ELR (cell line): ENCODE measurements around the gene NPPA.

Experiments used
- DNase-seq: peaks from one replicate; pipeline ENCODE4 v3.0.0-alpha.2; 2015; ENCODE audit warnings: low read depth

The NPPA gene

GRCh38 chr1:11874258-11874562, 26.6 kb upstream of the NPPA start:
- DNase-seq, result no peak

- no peak for DNase-seq
Measured at GRCh38 chr1:11873395-11874257, 26.0 kb upstream of the NPPA start.

- DNase-seq, result no peak
Measured at GRCh38 chr1:11872545-11872944, 25.0 kb upstream of the NPPA start.

DNA sequence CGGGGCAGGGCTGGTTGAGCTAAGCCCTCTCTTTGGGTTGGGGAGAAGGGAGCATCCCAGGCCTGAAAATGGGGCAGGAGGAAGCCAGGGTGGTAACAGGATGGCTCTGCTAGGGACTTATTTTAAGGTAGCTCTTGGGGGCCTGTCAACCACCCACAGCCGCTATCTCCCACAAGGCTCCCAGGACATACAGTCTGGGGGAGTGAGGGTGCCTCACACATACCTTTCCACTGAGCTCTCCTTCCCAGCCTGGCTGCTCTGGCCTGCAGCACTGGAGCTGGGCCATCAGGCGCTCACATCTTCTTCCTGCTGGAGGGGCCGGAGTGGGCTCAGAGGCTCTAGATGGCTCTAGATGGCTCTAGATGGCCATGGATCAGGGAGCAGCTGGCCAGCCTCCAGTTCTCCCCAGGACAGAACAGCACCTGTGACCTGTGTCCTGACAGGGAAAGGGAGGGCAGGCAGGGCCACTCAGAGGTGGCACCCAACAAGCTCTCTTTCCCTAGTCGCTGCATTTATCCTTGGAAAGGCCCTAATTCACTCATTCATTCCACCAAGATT, 22.1 kb upstream of the NPPA start:
- DNase-seq, result no peak

DNA sequence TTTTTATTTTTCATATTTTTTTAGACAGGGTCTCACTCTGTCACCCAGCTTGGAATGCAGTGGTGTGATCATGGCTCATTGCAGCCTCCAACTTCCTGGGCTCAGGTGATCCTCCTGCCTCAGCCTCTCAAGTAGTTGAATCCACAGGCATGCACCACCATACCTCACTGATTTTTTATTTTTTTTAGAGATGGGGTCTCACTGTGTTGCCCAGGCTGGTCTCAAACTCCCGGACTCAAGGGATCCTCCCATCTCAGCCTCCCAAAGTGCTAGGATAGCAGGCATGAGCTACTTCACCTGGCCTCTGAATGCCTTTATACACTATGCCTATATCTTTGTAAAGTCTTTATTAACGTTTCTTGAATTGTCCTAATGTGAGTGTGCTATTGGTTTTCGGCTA, 21.5 kb upstream of the NPPA start:
- no peak for DNase-seq

DNA sequence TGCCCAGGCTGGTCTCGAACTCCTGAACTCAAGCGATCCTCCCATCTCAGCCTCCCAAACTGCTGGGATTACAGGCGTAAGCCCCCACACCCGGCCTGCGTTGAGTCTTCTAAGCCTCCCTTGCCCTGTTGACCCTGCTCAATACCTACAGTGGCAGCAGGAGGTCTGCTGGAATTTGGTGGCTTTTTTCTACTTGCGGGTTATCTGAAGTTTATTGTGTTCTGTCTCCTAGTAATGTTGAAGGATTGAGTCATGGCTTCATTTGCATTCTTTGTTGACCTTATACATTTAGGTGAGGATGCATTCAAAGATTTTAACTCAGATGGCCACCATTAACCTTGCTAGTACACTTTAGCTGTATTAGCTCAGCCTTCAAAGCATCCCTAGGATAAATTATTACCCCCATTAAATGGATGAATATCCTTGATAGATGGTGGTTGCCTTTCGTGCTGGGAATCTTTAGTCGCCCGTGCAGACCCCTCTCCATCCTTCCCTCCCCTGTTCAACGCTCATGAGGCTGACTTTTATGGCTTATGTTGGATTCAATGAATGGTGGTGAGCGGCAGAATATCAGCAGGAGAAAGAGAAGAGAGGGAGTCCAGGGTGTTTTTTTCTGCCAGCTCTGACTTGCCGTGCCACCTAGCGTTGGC, 20.9 kb upstream of the NPPA start:
- DNase-seq, result no peak

DNA sequence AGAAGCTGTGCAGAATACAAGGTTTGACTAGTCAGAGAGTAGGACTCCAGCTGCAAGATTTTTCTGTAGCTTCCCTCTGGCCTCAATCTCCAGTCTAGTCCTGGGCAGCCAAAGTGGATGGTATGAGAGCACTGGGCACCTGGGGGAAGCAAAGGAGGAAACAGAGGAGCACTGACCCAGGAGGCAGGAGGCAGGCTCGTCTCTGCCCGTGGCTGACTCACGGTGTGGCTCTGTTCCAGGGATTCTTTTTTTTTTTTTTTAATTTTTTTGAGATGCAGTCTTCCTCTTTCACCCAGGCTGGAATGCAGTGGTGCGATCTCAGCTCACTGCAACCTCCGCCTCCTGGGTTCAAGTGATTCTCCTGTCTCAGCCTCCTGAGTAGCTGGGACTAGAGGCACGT, 15.3 kb upstream of the NPPA start:
- DNase-seq, result peak; percentile 29

DNA sequence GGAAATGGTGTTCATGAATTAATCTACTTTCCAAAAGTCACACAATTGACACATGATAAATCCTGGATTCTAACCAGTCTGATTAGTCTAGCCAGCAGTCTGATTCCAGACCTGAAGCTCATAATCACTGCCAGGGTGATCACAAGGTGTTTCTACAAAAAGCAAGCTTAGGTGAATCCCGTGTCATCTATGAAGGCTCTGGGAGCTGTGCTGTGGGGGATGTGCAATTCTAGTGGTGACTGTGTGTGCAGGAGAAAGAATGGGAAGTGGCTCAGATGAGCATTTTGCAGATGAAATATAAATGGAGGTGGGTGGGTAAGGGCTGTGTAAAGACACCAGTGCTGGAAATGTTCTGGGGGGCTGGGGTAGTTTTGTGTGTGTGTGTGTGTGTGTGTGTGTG, 13.0 kb upstream of the NPPA start:
- DNase-seq, result no peak

DNA sequence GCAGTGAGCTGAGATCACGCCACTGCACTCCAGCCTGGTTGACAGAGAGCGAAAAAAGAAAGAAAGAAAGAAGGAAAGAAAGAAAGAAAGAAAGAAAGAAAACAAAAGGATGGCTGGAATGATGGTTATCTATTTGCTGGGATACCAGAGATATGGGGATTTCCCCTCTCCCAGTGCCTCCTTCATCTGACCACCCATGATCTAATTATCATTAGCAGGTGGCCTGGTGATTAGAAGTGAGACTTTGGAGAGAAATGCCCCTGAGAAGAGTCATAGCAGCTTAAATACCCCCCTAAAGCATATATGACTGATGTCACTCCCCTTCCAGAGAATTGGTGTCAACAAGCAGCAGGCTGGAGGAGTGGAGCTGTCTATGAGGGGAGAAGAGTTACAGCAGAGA, 12.5 kb upstream of the NPPA start:
- no peak for DNase-seq

DNA sequence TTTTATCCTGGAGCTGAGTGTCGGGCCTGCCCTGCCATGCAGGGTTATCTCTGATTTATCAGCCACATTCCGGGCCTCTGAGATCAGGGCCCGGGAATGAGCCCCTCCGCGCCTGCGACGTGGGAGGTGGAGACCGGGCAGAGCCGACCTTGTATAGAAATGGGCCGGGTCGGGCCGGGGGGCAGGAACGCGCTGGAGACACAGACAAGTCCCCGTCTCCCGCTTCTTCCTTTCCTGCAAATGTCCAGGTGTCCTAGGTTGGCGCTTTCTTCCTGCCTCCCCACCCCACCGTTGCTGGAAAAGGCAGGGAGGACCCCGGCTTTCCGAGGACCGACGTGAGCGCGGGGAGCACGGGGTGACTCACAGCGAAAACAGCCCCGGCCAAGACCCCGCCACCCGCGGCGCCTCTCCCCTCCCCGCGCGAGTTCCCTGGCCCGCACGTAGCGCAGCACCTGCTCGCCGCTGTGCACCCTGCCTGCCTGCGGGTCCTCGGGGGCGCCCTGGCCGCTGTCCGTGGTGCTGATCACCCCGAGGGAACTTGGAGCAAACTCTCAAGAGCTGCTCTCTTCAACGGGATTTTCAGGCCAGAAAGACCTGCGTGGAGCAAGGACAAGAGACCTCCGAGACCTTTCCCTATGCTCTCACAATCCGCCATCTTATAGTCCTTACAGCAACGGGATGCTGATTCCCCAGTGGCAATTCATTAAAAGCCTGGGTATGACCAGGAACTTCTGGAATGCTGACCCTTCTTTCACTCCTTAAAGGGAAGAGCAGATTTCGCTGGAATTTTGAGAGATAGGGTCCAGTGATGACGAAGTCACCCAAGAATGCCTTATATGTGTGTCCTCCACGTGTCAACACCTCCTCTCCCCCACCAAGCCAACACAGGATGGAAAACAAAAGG, 11.6 kb upstream of the NPPA start:
- DNase-seq, result peak; percentile 61

- no peak for DNase-seq
Measured at GRCh38 chr1:11858613-11858967, 11.0 kb upstream of the NPPA start, which contains the start of gene NPPB. TSS of gene NPPB (minus strand) at chr1:11858945. CDS start at chr1:11858833, 112 bp downstream.

DNA sequence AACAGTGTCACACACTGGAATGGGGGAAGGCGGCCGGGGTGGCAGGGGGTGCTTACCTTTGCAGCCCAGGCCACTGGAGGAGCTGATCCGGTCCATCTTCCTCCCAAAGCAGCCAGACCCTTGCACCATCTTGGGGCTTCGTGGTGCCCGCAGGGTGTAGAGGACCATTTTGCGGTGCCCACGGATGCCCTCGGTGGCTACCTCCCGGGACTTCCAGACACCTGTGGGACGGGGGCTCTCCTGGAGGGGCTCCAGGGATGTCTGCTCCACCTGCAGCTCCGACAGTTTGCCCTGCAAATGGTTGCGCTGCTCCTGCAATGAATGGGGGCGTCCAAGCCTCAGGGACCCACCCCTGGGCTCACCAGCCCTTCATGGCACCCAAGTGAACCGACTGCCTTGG, 10.6 kb upstream of the NPPA start:
- no peak for DNase-seq

DNA sequence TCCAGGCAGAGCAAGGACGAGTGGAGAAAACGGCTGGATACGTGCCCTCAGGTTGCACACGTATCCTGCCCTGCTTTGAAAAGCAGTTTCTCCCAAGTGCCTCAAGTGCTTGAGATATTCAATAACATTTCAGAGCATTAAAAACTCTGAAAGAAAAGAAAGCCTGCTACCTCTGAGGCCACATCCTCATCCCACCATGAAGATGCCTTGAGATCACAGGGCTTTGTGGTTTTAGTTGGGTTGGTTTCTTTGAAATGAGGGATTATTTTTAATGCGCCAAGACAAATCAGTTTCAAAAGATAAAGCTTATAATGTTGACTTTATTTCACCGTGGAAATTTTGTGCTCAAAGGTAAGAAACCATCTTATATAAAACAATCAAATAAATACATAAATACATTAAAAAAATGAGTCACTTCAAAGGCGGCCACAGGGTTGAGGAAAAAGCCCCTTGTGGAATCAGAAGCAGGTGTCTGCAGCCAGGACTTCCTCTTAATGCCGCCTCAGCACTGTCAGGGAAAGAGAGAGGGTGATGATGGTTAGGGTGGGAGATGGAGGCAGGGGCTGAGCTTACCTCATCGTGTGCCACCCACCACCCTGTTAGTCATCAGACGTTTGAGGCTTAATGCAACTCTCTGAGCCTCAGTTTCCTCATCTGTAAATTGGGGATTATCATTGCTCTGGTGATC, 9.7 kb upstream of the NPPA start:
- no peak for DNase-seq

GRCh38 chr1:11856698-11857097, 9.1 kb upstream of the NPPA start:
- no peak for DNase-seq

GRCh38 chr1:11855430-11855829, 7.8 kb upstream of the NPPA start:
- DNase-seq, result peak; percentile 15

DNA sequence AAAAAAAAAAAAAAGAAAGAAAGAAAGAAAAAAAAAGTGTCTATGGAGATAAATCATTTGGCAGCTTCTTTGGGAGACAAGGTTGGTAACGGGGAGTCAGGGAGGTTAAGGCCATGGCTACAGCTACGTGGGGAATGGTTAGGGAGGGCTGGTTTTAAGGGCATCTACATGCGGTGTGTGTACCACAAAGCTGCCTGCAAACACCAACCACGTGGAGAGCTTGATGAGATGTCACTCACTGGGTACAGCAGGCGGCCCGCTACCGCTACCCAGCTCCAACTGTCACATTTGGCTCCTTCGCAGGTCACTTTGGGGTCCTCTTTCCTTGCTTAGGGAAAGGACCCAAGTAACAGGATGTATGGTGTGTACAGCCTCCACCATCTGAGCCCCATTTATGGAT, 6.9 kb upstream of the NPPA start:
- DNase-seq, result no peak

- DNase-seq, result no peak
Measured at GRCh38 chr1:11851180-11851579, 3.6 kb upstream of the NPPA start.

DNA sequence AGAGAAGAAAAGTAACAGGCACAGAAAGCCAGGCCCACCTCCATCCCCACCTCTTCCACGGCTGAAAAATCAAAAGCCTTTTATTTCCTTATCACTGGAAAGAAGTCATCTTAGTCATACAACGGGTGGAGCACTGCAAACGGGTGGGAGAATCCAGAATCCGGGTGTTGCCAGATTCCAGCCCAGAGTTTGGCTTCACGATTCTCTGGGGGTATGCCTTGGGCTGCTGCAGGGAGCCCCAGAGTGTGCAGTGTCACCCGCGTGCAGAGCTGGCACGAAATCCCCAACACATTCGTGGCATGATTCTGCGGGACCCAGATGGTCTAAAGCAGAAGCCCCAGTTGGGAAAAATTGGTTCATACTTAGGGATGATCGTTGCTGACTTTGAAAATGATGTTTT, 2.6 kb upstream of the NPPA start:
- DNase-seq, result no peak

DNA sequence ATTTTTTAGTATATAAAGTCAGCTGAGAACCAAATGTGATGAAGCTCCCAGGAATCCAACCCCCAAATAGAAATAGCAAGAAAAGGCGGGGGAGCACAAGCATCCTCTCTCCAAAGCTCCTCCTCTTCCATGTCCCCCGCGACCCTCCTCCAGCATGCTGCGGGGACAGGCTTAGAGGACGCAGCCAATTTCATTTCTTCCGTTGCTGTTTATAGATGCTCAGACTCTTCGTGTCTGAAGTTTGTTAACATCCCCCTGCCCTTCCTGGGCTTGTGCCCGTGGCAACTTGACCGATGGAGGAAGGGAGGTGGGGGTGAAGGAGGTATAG, 754 bp upstream of the NPPA start:
- DNase-seq, result no peak

GRCh38 chr1:11845641-11846335, 1.8 kb downstream of the NPPA start:
- no peak for DNase-seq
